Measurements from ENCODE around the gene TMEM213. TPM values are rescaled to one million over a fixed set of nuclear protein-coding genes. Genes with fewer than 3 reads are reported as not detected.
"Not testable (repeated sequence)": the region's sequence is repeated elsewhere in the genome, so short reads cannot be mapped to it uniquely, and the experiment has no call there.

TMEM213 gene
- total RNA-seq, 1 donor from 2014 or later, result not detected

DNA sequence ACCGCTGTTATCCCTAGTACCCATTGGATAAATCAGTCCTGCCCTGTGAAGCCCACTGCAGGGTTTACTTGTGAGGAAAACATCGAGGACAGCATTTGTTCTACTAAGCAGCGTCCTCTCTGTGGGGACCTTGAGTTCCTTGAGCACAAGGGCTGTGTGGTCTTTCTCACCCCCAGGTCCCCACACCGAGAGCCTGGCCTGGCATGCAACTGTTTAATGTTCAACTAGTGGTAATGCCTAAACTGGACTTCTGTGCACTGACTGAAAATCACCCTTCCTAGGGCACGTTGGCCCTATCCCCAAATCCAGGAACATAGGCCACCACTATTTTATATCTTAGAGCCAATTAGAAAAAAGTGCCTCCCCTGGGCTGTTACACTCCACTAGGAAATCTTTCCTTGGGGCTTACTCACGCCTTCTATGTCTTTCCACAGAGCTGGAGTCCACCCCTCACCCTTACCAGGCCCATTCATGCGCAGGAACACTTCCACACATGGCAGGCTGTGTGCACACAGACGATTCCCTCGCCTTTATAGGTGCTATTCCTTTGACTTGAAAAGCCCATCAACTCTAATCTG lies 1.7 kb upstream of the TMEM213 start:
- intact Hi-C loops (cut with micrococcal nuclease), result no loop called here

DNA sequence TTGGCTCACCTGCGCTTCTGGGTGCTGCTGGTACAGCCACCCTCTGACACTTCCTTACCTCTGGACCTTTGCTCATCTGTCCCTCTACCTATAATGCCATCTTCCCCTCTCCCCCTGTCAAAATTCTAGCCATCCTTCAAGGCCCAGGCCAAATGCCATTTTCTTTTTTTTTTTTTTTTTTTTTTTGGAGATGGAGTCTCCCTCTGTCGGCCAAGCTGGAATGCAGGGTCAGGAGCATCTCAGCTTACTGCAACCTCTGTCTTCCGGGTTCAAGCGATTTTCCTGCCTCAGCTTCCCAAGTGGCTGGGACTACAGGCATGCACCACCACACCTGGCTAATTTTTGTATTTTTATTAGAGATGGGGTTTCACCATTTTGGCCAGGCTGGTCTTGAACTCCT lies 748 bp upstream of the TMEM213 start:
- intact Hi-C loops (cut with micrococcal nuclease), result not testable (repeated sequence)

DNA sequence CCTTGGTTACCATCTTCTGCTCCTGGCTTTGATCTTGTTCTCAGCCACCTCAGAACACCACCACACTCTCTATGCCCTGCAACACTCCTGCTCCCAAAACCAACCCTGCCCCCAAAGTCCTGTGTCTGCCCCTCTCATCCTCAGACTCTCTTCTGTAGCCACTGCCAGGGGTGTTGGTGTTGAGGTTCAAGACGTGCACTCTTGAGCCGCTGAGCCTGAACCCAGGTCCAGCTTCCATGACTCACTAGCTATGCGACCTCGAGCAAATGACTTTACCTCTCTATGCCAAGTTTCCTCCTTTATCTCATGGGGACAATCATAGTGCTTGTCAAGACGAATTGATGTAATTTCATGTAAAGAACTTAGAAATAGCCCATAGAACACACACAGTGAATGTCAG lies 1.0 kb downstream of the TMEM213 start:
- intact Hi-C loops (cut with micrococcal nuclease), result no loop called here

DNA sequence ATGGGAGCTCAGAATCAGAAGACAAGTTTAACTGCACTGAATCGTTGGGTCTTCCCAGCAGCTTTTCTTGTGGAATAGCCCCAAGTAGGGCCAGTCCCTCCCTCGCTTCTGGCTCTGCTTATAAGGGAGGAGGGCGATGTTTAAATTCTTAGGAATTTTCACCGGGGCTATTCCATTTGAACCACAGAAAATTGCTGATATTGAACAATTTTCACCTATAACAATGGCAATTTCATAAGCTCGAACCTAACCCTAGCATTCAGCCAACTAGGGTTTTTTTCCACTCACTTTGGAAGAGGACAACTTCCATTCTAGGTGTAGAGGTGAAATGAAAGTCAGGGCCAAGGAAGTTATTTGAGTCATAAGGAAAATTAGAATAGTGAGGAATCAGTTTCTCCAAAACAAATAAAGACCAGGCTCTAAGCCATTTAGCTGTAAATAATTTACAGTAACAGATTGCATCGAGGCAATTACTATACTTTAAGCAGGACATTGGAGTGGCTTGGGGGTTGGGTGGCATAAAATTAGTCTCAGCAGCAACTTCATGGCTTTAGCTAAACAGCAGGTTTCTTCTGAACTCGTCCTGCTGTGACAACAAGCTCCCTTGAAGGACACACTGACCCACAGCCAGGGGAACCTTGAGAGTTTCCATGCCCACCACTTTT lies 1.7 kb downstream of the TMEM213 start:
- intact Hi-C loops (cut with micrococcal nuclease), result no loop called here

DNA sequence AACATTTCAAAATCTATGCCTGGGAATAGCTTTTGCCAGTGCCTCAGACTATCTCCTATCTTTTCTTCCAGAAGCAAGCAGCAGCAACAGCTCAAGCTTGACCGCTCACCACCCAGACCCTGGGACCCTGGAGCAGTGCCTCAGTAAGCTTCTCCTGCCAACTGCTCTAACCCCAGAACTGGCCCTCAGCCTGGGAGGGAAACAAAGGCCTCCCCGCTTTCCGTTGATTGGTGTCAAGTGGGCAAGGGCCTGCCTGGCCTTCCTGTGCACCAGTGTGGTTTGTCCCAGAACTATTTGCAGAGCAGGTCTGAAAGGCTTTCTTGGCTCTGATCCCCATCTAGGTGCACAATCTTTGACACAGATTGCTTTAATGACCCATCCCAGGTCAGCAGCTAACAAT lies 3.5 kb downstream of the TMEM213 start:
- intact Hi-C loops (cut with micrococcal nuclease), result no loop called here

DNA sequence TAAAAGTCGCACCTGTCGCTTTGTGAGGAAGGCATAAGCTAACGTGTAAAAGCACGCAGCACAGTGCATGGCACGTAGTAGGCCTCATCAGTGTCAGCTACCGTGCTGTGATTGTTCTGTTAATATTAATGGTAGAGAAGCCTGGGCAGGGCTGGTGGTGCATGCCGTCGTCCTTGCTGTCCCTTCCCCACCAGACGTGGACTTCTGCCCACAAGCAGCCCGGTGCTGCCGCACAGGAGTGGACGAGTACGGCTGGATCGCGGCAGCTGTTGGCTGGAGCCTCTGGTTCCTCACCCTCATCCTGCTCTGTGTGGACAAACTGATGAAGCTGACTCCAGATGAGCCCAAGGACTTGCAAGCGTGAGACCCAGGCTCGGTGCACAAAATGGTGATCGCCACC lies 4.9 kb downstream of the TMEM213 start:
- intact Hi-C loops (cut with micrococcal nuclease), result no loop called here

DNA sequence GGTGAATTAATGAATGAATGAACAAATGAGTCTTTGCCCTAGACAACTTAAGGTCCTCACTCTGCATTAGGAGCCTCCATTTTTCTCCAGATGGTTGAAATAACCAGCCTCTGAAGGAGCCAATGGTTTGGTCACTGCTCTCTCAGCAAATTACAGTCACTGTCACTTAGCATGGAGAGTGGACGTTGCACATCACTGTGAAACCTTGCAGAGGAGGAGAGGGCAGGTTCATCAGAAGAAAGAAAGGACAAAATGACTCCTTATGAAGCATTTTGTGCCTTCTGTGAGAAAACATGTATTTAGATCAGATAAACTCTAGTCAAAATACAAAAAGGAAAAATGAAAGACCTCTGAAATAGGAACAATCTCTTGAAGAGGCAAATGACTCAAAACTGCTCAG lies 6.8 kb downstream of the TMEM213 start:
- intact Hi-C loops (cut with micrococcal nuclease), result no loop called here

DNA sequence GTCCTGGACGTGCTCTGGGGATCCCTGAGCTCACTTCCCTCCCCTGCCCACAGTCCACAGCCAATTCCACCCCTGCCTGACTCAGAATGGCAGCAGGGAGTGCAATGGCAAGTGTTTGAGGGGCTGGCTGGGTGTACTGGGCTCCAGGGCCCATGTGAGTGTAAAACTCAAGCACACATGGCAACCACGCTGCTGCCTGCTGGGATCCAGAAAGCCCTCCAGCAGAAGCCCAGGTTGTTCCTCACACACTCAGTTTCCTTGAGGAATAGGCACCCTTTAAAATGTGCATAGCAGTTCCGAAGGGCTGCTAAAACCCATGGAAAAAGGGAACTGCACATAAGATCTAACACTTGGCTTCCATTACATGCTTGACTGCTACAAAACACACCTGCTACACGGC lies 11.6 kb downstream of the TMEM213 start:
- intact Hi-C loops (cut with micrococcal nuclease), result no loop called here

DNA sequence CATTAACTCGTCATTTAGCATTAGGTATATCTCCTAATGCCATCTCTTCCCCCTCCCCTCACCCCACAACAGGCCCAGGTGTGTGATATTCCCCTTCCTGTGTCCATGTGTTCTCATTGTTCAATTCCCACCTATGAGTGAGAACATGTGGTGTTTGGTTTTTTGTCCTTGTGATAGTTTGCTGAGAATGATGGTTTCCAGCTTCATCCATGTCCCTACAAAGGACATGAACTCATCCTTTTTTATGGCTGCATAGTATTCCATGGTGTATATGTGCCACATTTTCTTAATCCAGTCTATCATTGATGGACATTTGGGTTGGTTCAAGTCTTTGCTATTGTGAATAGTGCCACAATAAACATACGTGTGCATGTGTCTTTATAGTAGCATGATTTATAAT lies 13.5 kb downstream of the TMEM213 start:
- intact Hi-C loops (cut with micrococcal nuclease), result loop anchor here (5.0 kb wide), 1 partner anchor 59 kb away; no protein-coding TSS in a partner anchor

DNA sequence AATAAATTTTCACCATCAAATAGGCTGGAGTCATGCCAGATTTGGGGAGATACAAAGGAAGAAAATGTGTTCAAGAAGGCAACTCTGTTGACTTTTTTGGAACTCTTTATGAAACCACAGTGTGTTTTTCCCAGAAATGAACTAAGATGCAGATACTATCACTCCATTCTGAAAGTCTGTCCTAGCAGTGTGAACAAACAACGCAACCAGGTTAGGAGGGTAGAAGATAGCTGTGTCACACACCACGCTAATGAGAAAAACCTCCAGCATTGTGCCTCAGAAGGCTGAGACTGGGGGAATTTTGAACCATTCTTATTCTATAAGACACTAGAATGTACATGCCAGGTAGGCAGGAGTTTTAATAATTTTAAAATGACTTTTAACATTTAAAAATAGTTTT lies 16.2 kb downstream of the TMEM213 start:
- intact Hi-C loops (cut with micrococcal nuclease), result loop anchor here (5.0 kb wide), 1 partner anchor 62 kb away; no protein-coding TSS in a partner anchor

DNA sequence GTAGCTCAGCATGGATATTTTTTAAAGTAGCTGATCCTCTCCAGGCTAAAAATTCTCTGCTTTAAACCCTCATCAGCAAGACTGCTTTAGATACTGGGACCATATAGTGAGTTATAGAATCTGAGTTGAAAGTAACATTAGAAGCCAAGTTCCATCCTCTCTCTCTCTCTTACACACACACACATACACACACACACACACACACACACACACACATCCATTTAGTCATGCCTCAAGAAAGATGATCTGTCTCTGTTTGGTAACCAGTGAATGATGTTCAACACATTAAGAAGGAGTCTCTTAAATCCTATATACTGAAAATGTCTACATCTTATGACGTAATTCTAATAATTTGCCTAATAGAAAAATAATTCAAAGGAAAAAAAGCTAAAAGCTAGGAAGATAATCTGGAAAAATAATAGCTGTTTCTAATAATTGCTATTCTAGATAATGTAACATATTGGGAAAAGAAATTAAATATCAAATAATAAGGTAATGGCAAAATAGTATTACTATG lies 17.1 kb downstream of the TMEM213 start:
- intact Hi-C loops (cut with micrococcal nuclease), result loop anchor here (5.0 kb wide), 1 partner anchor 63 kb away; no protein-coding TSS in a partner anchor

DNA sequence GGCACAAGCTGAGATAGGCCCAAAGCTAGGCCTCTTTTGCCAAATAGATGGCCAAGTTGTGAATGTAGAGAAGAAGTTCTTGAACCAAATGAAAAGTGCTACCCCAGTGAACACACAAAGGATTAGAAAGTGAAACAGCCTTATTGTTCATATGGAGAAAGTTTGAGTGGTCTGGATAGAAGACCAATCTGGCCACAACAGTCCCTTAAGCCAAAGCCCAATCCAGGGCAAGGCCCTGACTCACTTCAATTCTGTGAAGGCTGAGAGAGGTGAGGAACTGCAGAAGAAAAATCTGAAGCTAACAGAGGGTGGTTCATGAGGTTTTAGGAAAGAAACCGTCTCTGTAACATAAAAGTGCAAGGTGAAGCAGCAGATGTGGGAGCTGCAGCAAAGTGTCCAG lies 18.9 kb downstream of the TMEM213 start:
- intact Hi-C loops (cut with micrococcal nuclease), result no loop called here

DNA sequence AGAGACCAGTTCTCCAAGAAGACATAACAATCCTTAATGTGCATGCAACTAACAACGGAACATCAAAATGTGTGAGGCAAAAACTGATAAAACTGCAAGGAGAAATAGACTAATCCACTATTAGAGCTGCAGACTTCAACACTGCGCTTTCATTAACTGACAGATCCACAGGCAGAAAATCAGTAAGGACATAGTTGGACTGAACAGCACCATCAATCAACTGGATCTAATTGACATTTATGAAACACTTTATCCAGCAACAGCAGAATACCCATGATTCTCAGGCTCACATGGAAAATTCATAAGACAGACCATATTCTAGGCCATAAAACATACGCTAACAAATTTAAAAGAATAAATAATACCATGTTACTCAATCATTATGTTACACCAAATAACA lies 21.8 kb downstream of the TMEM213 start:
- intact Hi-C loops (cut with micrococcal nuclease), result no loop called here

DNA sequence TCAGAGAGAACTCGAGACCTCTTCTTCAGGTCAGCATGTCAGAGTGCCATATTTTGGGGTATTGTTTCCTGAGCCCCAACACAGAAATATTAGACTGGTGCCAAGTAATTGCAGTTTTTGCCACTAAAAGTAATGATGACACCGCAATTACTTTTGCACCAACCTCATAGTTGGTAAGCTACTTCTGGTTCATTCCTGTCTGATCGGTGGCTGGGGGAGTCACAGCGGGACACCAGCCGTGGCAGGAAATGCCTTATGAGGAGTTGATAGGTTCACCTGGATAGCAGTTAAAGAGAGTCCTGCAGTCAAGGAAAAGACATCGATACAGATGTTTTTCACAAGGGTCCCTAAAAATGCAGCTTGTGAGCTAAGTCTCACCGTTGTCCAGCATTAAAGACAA lies 24.1 kb downstream of the TMEM213 start:
- intact Hi-C loops (cut with micrococcal nuclease), result no loop called here

DNA sequence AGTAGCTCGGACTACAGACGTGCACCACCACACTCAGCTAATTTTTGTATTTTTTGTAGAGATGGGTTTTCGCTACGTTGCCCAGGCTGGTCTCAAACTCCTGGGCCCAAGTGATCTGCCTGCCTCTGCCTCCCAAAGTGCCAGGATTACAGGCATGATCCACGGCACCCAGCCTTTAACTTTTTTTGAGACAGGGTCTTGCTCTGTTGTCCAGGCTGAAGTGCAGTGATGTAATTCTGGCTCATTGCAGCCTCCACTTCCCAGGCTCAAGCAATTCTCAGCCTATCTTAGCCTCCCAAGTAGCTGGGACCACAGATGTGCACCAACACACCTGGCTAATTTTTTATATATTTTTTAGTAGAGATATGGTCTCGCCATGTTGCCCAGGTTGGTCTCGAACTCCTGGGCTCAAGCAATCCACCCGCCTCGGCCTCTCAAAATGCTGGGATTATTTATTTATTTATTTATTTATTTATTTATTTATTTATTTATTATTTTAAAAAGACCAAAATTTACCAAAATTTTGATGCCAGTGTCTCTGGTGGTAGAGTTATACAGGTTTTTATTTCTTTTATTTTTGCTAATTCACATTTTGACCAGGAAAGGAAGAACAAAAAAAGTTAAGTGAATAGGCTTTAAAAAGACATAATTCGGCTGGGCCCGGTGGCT lies 25.2 kb downstream of the TMEM213 start:
- intact Hi-C loops (cut with micrococcal nuclease), result no loop called here

DNA sequence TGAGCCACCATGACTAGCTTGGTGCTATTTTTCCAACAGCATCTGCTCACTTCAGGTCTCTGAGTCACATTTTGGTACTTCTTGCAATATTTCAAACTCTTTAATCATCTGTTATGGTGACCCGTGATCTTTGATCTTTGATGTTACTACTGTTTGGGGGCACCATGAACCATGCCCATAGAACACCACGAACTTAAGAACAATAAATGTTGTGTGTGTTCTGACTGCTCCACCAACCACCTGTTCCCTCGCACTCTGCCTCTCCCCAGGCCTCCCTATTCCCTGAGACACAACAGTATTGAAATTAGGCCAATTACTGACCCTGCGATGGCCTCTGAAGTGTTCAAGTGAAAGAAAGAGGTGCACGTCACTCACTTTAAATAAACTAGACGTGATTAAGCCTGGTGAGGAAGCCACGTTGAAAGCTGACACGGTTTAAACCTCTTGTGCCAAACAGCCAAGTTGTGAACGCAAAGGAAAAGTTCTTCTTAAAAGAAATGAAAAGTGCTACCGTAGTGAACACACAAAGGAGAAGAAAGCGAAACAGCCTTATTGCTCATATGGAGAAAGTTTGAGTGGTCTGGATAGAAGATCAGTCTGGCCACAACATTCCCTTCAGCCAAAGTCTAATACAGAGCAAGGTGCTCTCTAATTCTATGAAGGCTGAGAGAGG lies 27.4 kb downstream of the TMEM213 start:
- intact Hi-C loops (cut with micrococcal nuclease), result no loop called here

DNA sequence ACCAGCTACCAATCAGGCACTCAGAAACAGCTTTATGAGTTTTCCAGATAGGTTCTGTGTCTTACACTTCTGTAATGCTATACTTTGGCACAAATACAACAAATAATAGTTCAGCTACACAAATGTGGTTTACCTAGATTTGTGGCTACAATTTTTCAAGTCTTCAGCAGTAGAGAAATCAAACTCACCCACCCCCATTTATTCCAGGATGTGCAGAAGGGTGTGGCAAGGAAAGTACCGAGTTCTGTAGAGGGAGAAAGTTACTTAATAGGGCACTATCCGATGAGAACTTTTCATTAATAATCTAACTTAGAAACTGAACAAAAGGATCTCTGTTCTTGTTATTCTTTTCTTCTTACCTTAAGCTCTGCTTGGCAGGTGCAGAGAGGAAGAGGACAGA lies 30.5 kb downstream of the TMEM213 start:
- intact Hi-C loops (cut with micrococcal nuclease), result no loop called here

DNA sequence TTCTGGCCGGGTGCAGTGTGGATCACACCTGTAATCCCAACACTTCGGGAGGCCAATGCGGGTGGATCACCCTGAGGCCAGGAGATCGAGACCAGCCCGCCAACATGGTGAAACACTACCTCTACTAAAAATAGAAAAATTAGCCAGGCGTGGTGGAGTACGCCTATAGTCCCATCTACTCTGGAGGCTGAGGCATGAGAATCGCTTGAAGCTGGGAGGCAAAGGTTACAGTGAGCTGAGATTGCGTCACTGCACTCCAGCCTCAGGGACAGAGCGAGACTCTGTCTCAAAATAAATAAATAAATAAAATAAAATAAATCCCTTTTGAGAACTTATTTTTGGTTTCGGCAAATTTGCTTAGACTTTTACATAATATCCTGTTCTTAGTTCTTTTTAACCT lies 31.5 kb downstream of the TMEM213 start:
- intact Hi-C loops (cut with micrococcal nuclease), result no loop called here

DNA sequence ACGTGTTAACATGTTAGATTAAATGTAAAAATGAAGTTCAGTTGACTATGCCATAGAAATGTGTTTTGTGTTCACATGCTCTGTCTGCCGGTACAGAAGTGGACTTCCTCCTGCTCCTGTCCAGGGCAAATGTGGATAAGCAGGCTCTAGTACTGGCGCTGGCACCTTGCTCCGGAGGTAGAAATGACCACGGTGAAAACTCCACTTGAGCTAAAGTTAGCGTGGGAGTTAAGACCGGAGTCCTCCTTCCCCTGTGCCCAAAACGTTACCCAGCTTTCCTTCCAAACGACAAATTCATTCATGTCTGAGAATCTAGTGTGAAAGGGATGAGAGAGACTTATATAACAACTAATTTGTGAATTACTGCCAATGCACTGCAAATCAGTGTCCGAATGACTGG lies 35.2 kb downstream of the TMEM213 start:
- intact Hi-C loops (cut with micrococcal nuclease), result no loop called here

DNA sequence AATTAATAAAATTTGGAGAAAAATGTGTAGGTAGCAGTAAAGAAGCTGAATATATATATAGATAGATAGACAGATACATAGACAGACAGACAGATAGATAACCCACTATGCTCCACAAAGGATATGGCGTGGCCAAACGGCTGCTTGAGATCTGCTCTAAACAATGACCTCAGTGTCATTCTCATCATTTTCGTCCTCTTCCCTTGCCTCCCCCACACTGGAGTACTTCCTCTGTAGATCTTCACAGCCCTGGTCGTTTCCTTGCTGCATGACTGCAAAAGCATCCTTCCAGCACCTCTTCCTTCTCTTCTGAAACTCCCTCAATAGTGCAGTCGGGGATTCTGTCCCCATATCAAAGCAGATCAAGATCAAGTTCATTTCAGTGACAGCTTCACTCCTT lies 35.8 kb downstream of the TMEM213 start:
- intact Hi-C loops (cut with micrococcal nuclease), result no loop called here

DNA sequence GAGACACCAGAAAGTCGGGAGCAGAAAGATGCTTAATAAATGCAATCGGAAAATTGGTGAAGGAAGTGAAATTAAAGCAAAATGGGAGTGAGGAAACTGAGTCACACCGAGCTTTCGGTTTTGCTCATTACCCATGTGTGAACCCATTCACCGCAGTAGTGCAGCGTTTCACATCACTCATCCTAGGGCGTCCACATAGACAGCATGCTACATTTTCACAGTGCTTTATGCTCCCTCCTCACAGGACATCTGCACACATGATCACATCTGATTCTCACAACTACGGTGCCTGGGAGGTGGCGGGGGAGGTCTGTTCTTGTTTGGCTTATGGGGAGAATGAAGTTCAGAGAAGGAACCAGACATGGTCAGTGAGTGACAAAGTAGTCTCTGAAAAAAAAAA lies 36.8 kb downstream of the TMEM213 start:
- intact Hi-C loops (cut with micrococcal nuclease), result no loop called here

DNA sequence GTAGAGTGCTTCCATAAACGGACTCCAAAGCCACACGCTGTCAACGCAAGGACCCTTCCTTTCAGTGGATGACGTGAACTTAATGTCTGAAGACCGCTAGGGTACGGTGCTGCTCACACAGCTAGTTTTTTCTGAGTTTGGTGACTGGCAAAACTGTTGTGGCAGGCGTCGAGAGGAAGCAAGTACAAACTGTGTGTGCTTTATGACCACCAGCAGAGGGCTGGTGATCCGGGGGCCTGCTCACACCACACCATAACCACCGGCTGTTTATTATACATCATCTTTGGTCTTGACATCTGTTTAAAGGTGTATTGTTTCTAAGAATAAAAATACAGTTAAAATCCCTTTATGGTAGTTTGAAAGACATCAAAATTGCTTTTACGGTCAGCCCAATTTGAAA lies 37.3 kb downstream of the TMEM213 start:
- intact Hi-C loops (cut with micrococcal nuclease), result no loop called here

Measured in T-helper 2 cell treated with Interferon-gamma antibody and Interleukin-4, amounts not matched to agents 100 ng/mL and 5 ng/mL, for 36 hours (primary cell).